ENCODE data around the gene COL25A1. TPM values are rescaled to one million over a fixed set of nuclear protein-coding genes. Genes with fewer than 3 reads are reported as not detected.
"Not testable (repeated sequence)": the region's sequence is repeated elsewhere in the genome, so short reads cannot be mapped to it uniquely, and the experiment has no call there.

Gene COL25A1
- total and polyA plus RNA-seq, 2 experiments from 2014 or later, result 0.25 TPM; not detected in 1

DNA sequence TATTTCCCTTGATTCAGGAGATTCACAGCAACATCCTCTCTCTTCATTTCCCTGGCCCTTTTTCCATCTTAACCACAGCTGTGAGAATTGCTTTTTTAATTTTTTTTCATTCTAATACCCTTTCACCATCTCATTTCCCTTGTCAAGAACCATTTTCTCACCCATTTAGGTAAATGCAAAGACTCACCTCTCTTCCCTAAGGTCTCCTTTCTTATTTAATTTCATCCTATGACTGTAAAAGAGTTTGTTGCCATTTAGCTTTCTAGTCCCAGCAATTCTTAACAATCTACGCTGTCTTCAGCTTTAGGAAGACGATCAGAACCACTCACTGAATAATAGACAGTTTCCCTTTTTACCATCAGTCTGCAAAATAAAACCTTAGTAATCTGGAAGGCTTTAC lies 298.5 kb downstream of the COL25A1 start:
- Histone ChIP-seq H3K9me3 (ENCODE audit: low read depth) (no peaks in the 10 kb centered on the region), H3K27ac (no peak overlapping the region), H3K27me3 (replicated peaks; ENCODE audit: insufficient read depth) (no peaks in the 10 kb centered on the region), H2AFZ (no peak overlapping the region), H3K9ac (no peak overlapping the region), H3K36me3 (ENCODE audit: low read depth) (no peaks in the 10 kb centered on the region), H4K20me1 (ENCODE audit: insufficient read depth) (no peaks in the 10 kb centered on the region), H3K9me2 (ENCODE audit: insufficient read depth) (no peaks in the 10 kb centered on the region), H3K79me2 (ENCODE audit: insufficient read depth) (no peaks in the 10 kb centered on the region), H3F3A (ENCODE audit: insufficient read depth) (no peaks in the 10 kb centered on the region), H3K4me3 (no peak overlapping the region), H3K4me1 (ENCODE audit: insufficient read depth) (peaks cover 7% of the 10 kb centered on the region), H3K4me2 (ENCODE audit: unreplicated experiment) (no peak overlapping the region)
- 77 to 78% methylated on average over 2 of the region's 2 CpGs for whole genome bisulfite sequencing, 2 experiments (ENCODE audit: low coverage in 1 of 2, low lambda C conversion rate in 2 of 2, missing lambda C conversion rate in 2 of 2)
- in situ Hi-C loops (cut with MboI), result no loop called here
- TF ChIP-seq EZH2 (IDR thresholded peaks at IDR 0.05; ENCODE audit: insufficient read depth, poor library complexity, severe bottlenecking) (no peak), EZH2phosphoT487 (IDR thresholded peaks at IDR 0.05; ENCODE audit: insufficient read depth, low read depth) (no peak)
- DNase-seq, result no peak

GRCh38 chr4:108991551-108992328 lies 310.7 kb downstream of the COL25A1 start:
- no peaks in the 10 kb centered on the region for H3K79me2 ChIP-seq (ENCODE audit: insufficient read depth)
- no peaks in the 10 kb centered on the region for H3K9me2 ChIP-seq (ENCODE audit: insufficient read depth)
- H3K27ac ChIP-seq, result no peak overlapping the region

GRCh38 chr4:108988464-108989195 lies 313.8 kb downstream of the COL25A1 start:
- H2AFZ ChIP-seq, result no peak overlapping the region
- H3K4me3 ChIP-seq, result no peak overlapping the region
- peak overlapping the region; percentile 5 for H3K4me2 ChIP-seq (ENCODE audit: unreplicated experiment)
- no peaks in the 10 kb centered on the region for H3K79me2 ChIP-seq (ENCODE audit: insufficient read depth)
- H3K27me3 ChIP-seq (replicated peaks; ENCODE audit: insufficient read depth), result no peaks in the 10 kb centered on the region
- H3K4me1 ChIP-seq (ENCODE audit: insufficient read depth), result peaks cover 29% of the 10 kb centered on the region
- TF ChIP-seq EZH2 (IDR thresholded peaks at IDR 0.05; ENCODE audit: insufficient read depth, poor library complexity, severe bottlenecking) (no peak), EZH2phosphoT487 (IDR thresholded peaks at IDR 0.05; ENCODE audit: insufficient read depth, low read depth) (no peak)
- no peaks in the 10 kb centered on the region for H3K9me3 ChIP-seq (ENCODE audit: low read depth)
- H3K36me3 ChIP-seq (ENCODE audit: low read depth), result no peaks in the 10 kb centered on the region
- no peak overlapping the region for H3K9ac ChIP-seq
- H4K20me1 ChIP-seq (ENCODE audit: insufficient read depth), result no peaks in the 10 kb centered on the region
- 72 to 76% methylated on average over 5 of the region's 5 CpGs for WGBS, 2 experiments (ENCODE audit: low coverage in 1 of 2, low lambda C conversion rate in 2 of 2, missing lambda C conversion rate in 2 of 2)
- no peaks in the 10 kb centered on the region for H3K9me2 ChIP-seq (ENCODE audit: insufficient read depth)
- no peak overlapping the region for H3K27ac ChIP-seq
- in situ Hi-C loops (cut with MboI), result no loop called here
- peaks cover 6% of the 10 kb centered on the region; the same call in 1 of the 2 replicates for H3F3A ChIP-seq (ENCODE audit: insufficient read depth)
- peak; percentile 50 for DNase-seq

More at GRCh38 chr4:108991551-108992328, 310.7 kb downstream of the COL25A1 start:
- Histone ChIP-seq H3K9me3 (ENCODE audit: low read depth) (no peaks in the 10 kb centered on the region), H3K9ac (no peak overlapping the region), H2AFZ (no peak overlapping the region), H3F3A (ENCODE audit: insufficient read depth) (peaks cover 6% of the 10 kb centered on the region; the same call in 1 of the 2 replicates), H4K20me1 (ENCODE audit: insufficient read depth) (no peaks in the 10 kb centered on the region), H3K4me2 (ENCODE audit: unreplicated experiment) (peak overlapping the region; percentile 36), H3K4me1 (ENCODE audit: insufficient read depth) (peaks cover 29% of the 10 kb centered on the region), H3K4me3 (no peak overlapping the region), H3K36me3 (ENCODE audit: low read depth) (no peaks in the 10 kb centered on the region), H3K27me3 (replicated peaks; ENCODE audit: insufficient read depth) (no peaks in the 10 kb centered on the region)
- TF ChIP-seq EZH2 (IDR thresholded peaks at IDR 0.05; ENCODE audit: insufficient read depth, poor library complexity, severe bottlenecking) (no peak), EZH2phosphoT487 (IDR thresholded peaks at IDR 0.05; ENCODE audit: insufficient read depth, low read depth) (no peak)
- WGBS, 2 experiments (ENCODE audit: low coverage in 1 of 2, low lambda C conversion rate in 2 of 2, missing lambda C conversion rate in 2 of 2), result 35 to 36% methylated on average over 5 of the region's 5 CpGs
- in situ Hi-C loops (cut with MboI), result no loop called here
- peak; percentile 70 for DNase-seq

GRCh38 chr4:108984495-108984894 lies 318.0 kb downstream of the COL25A1 start:
- 96 to 97% methylated on average over 10 to 30 of the region's 30 CpGs for WGBS, 2 experiments (ENCODE audit: low coverage in 1 of 2, low lambda C conversion rate in 2 of 2, missing lambda C conversion rate in 2 of 2)
- in situ Hi-C loops (cut with MboI), result not testable (repeated sequence)

More at GRCh38 chr4:108984495-108984894, 318.0 kb downstream of the COL25A1 start:
- not testable (repeated sequence) for H2AFZ ChIP-seq; H3K4me3 ChIP-seq; H3K9ac ChIP-seq; H3K79me2 ChIP-seq (ENCODE audit: insufficient read depth); H3K27me3 ChIP-seq (replicated peaks; ENCODE audit: insufficient read depth); H3K9me3 ChIP-seq (ENCODE audit: low read depth); H3K36me3 ChIP-seq (ENCODE audit: low read depth); H3K9me2 ChIP-seq (ENCODE audit: insufficient read depth); H4K20me1 ChIP-seq (ENCODE audit: insufficient read depth); H3K27ac ChIP-seq; H3K4me2 ChIP-seq (ENCODE audit: unreplicated experiment); H3F3A ChIP-seq (ENCODE audit: insufficient read depth); DNase-seq
- H3K4me1 ChIP-seq (ENCODE audit: insufficient read depth), result peaks cover 17% of the 10 kb centered on the region
